ENCODE data around the gene CXCL17. TPM values are rescaled to one million over a fixed set of nuclear protein-coding genes. Genes with fewer than 3 reads are reported as not detected.
"Not testable (repeated sequence)": the region's sequence is repeated elsewhere in the genome, so short reads cannot be mapped to it uniquely, and the experiment has no call there.

CXCL17 gene
- total RNA-seq: not detected in 2 replicates

GRCh38 chr19:42442833-42443232 is at the start of gene CXCL17:
Gene CXCL17 (minus strand): TSS chr19:42442946. CDS start chr19:42442832, 114 bp downstream.
- no peak within 1 kb of the TSS for H3K4me3 Mint-ChIP-seq
- intact Hi-C loops (cut with micrococcal nuclease): no loop called here
- no peaks in the 10 kb centered on the region for H3K9me3 Mint-ChIP-seq
- no peaks in the 10 kb centered on the region for H3K36me3 Mint-ChIP-seq (ENCODE audit: low read depth)
- no peak for DNase-seq (ENCODE audit: low spot score)
- no peaks in the 10 kb centered on the region for H3K27me3 Mint-ChIP-seq (ENCODE audit: insufficient read depth)
- H3K4me1 Mint-ChIP-seq (ENCODE audit: low read depth): peaks cover 24% of the 10 kb centered on the region
- no peak within 1 kb of the TSS for H3K27ac Mint-ChIP-seq

GRCh38 chr19:42488783-42489521 is 46.2 kb upstream of the CXCL17 start:
- intact Hi-C loops (cut with micrococcal nuclease): no loop called here
- Mint-ChIP-seq H3K4me3 (no peak overlapping the region), H3K4me1 (ENCODE audit: low read depth) (peaks cover 10% of the 10 kb centered on the region), H3K36me3 (ENCODE audit: low read depth) (no peaks in the 10 kb centered on the region), H3K27ac (no peak overlapping the region), H3K27me3 (ENCODE audit: insufficient read depth) (no peaks in the 10 kb centered on the region), H3K9me3 (no peaks in the 10 kb centered on the region)
- DNase-seq (ENCODE audit: low spot score): no peak

- DNase-seq (ENCODE audit: low spot score): no peak
- H3K27me3 Mint-ChIP-seq (ENCODE audit: insufficient read depth): no peaks in the 10 kb centered on the region
- H3K4me3 Mint-ChIP-seq: no peak overlapping the region
- no peaks in the 10 kb centered on the region for H3K36me3 Mint-ChIP-seq (ENCODE audit: low read depth)
- H3K4me1 Mint-ChIP-seq (ENCODE audit: low read depth): peaks cover 10% of the 10 kb centered on the region
- intact Hi-C loops (cut with micrococcal nuclease): no loop called here
- no peak overlapping the region for H3K27ac Mint-ChIP-seq
- H3K9me3 Mint-ChIP-seq: no peaks in the 10 kb centered on the region
Measured at GRCh38 chr19:42487798-42488178, 45.0 kb upstream of the CXCL17 start.

GRCh38 chr19:42487032-42487797 is 44.5 kb upstream of the CXCL17 start:
- H3K9me3 Mint-ChIP-seq: no peaks in the 10 kb centered on the region
- no peak overlapping the region for H3K4me3 Mint-ChIP-seq
- intact Hi-C loops (cut with micrococcal nuclease): no loop called here
- H3K36me3 Mint-ChIP-seq (ENCODE audit: low read depth): no peaks in the 10 kb centered on the region
- peaks cover 10% of the 10 kb centered on the region for H3K4me1 Mint-ChIP-seq (ENCODE audit: low read depth)
- no peak overlapping the region for H3K27ac Mint-ChIP-seq
- H3K27me3 Mint-ChIP-seq (ENCODE audit: insufficient read depth): no peaks in the 10 kb centered on the region
- no peak for DNase-seq (ENCODE audit: low spot score)

- intact Hi-C loops (cut with micrococcal nuclease): not testable (repeated sequence)
Measured at GRCh38 chr19:42485036-42485435, 42.3 kb upstream of the CXCL17 start.

GRCh38 chr19:42480335-42481095 is 37.8 kb upstream of the CXCL17 start:
- Mint-ChIP-seq H3K4me3 (no peak overlapping the region), H3K27me3 (ENCODE audit: insufficient read depth) (no peaks in the 10 kb centered on the region), H3K27ac (peak overlapping the region; percentile 45), H3K36me3 (ENCODE audit: low read depth) (peaks cover 2% of the 10 kb centered on the region), H3K4me1 (ENCODE audit: low read depth) (peaks cover 9% of the 10 kb centered on the region), H3K9me3 (no peaks in the 10 kb centered on the region)
- no peak for DNase-seq (ENCODE audit: low spot score)
- intact Hi-C loops (cut with micrococcal nuclease): no loop called here

More at GRCh38 chr19:42485036-42485435, 42.3 kb upstream of the CXCL17 start:
- H3K36me3 Mint-ChIP-seq (ENCODE audit: low read depth); DNase-seq (ENCODE audit: low spot score); H3K27me3 Mint-ChIP-seq (ENCODE audit: insufficient read depth); H3K9me3 Mint-ChIP-seq; H3K4me3 Mint-ChIP-seq; H3K27ac Mint-ChIP-seq: not testable (repeated sequence)
- peaks cover 20% of the 10 kb centered on the region for H3K4me1 Mint-ChIP-seq (ENCODE audit: low read depth)

GRCh38 chr19:42479736-42480135 is 37.0 kb upstream of the CXCL17 start:
- H3K36me3 Mint-ChIP-seq (ENCODE audit: low read depth): peaks cover 2% of the 10 kb centered on the region
- no peaks in the 10 kb centered on the region for H3K27me3 Mint-ChIP-seq (ENCODE audit: insufficient read depth)
- DNase-seq (ENCODE audit: low spot score): no peak
- H3K4me1 Mint-ChIP-seq (ENCODE audit: low read depth): peaks cover 9% of the 10 kb centered on the region
- no peak overlapping the region for H3K27ac Mint-ChIP-seq
- no peaks in the 10 kb centered on the region for H3K9me3 Mint-ChIP-seq
- intact Hi-C loops (cut with micrococcal nuclease): no loop called here
- H3K4me3 Mint-ChIP-seq: no peak overlapping the region

- Mint-ChIP-seq H3K9me3 (no peaks in the 10 kb centered on the region), H3K36me3 (ENCODE audit: low read depth) (peaks cover 2% of the 10 kb centered on the region), H3K27ac (no peak overlapping the region), H3K4me1 (ENCODE audit: low read depth) (peaks cover 9% of the 10 kb centered on the region), H3K4me3 (no peak overlapping the region), H3K27me3 (ENCODE audit: insufficient read depth) (no peaks in the 10 kb centered on the region)
- DNase-seq (ENCODE audit: low spot score): no peak
- intact Hi-C loops (cut with micrococcal nuclease): no loop called here
Measured at GRCh38 chr19:42478765-42479311, 36.1 kb upstream of the CXCL17 start.

GRCh38 chr19:42477933-42478332 is 35.2 kb upstream of the CXCL17 start:
- Mint-ChIP-seq H3K27me3 (ENCODE audit: insufficient read depth) (peaks cover under 1% of the 10 kb centered on the region), H3K9me3 (no peaks in the 10 kb centered on the region), H3K4me3 (no peak overlapping the region), H3K36me3 (ENCODE audit: low read depth) (peaks cover 2% of the 10 kb centered on the region), H3K27ac (no peak overlapping the region), H3K4me1 (ENCODE audit: low read depth) (peaks cover 9% of the 10 kb centered on the region)
- no peak for DNase-seq (ENCODE audit: low spot score)
- intact Hi-C loops (cut with micrococcal nuclease): no loop called here

- Mint-ChIP-seq H3K4me1 (ENCODE audit: low read depth) (peaks cover 9% of the 10 kb centered on the region), H3K36me3 (ENCODE audit: low read depth) (peaks cover 2% of the 10 kb centered on the region), H3K27me3 (ENCODE audit: insufficient read depth) (peaks cover 3% of the 10 kb centered on the region), H3K4me3 (no peak overlapping the region), H3K27ac (no peak overlapping the region), H3K9me3 (no peaks in the 10 kb centered on the region)
- no peak for DNase-seq (ENCODE audit: low spot score)
- intact Hi-C loops (cut with micrococcal nuclease): no loop called here
Measured at GRCh38 chr19:42477117-42477516, 34.4 kb upstream of the CXCL17 start.

GRCh38 chr19:42475366-42475765 is 32.6 kb upstream of the CXCL17 start:
- peaks cover 3% of the 10 kb centered on the region for H3K27me3 Mint-ChIP-seq (ENCODE audit: insufficient read depth)
- H3K4me1 Mint-ChIP-seq (ENCODE audit: low read depth): peaks cover 3% of the 10 kb centered on the region
- H3K4me3 Mint-ChIP-seq: no peak overlapping the region
- no peak overlapping the region for H3K27ac Mint-ChIP-seq
- no peaks in the 10 kb centered on the region for H3K9me3 Mint-ChIP-seq
- intact Hi-C loops (cut with micrococcal nuclease): no loop called here
- DNase-seq (ENCODE audit: low spot score): no peak
- peaks cover 2% of the 10 kb centered on the region for H3K36me3 Mint-ChIP-seq (ENCODE audit: low read depth)

- H3K36me3 Mint-ChIP-seq (ENCODE audit: low read depth): peaks cover 2% of the 10 kb centered on the region
- no peaks in the 10 kb centered on the region for H3K9me3 Mint-ChIP-seq
- intact Hi-C loops (cut with micrococcal nuclease): no loop called here
- H3K4me1 Mint-ChIP-seq (ENCODE audit: low read depth): peaks cover 2% of the 10 kb centered on the region
- no peak overlapping the region for H3K4me3 Mint-ChIP-seq
- no peak for DNase-seq (ENCODE audit: low spot score)
- no peak overlapping the region for H3K27ac Mint-ChIP-seq
- H3K27me3 Mint-ChIP-seq (ENCODE audit: insufficient read depth): peaks cover 3% of the 10 kb centered on the region
Measured at GRCh38 chr19:42474743-42475142, 32.0 kb upstream of the CXCL17 start.

Measured in activated T-helper 1 cell treated with anti-CD3 and anti-CD28 coated beads, Interleukin-12 subunit alpha, Interleukin-12 subunit beta, Interleukin-2, Interleukin-4 antibody, amounts not matched to agents 30 ng/mL and 10 ng/mL and 1 ng/mL, durations not matched to agents 14 hours and 24 hours and 36 hours (primary cell).